SK-N-SH (cell line): ENCODE data around the gene ACSL3. TPM values are rescaled to one million over a fixed set of nuclear protein-coding genes. Genes with fewer than 3 reads are reported as not detected.

Source experiments
- CTCF ChIA-PET: fragments of 300-600, 350-600 bp; formaldehyde crosslinking; extraction: SDS; loops from one replicate; lab custom pipeline; 2021; lab: Yijun Ruan, JAX
- POLR2A ChIA-PET: fragments of 350-600 bp; sonication (Branson Sonifier 250); formaldehyde crosslinking; extraction: SDS; loops from one replicate; lab custom pipeline; 2020; ENCODE audit warnings: antibody characterized with exemption, inconsistent platforms; lab: Yijun Ruan, JAX
- DNase-seq: peaks from one replicate; pipeline ENCODE4 v3.0.0; 2012
- H2AFZ ChIP-seq: fragments of 200-600 bp; sonication (generic); 2 replicates; pipeline ENCODE4 v1.8.1; 2016; ENCODE audit warnings: antibody characterized with exemption, mild to moderate bottlenecking, low read depth
- H3F3A ChIP-seq: fragments of 200-600 bp; sonication (generic); replicated peaks from 2 replicates; pipeline ENCODE3; 2016; ENCODE audit warnings: antibody characterized with exemption, mild to moderate bottlenecking; ENCODE audit not compliant: insufficient read depth
- H3K27ac ChIP-seq, 2 experiments: fragments of 200-500 bp in 1 of 2; fragments of 200-600 bp in 1 of 2; sonication (Bioruptor generic) in 1 of 2; sonication (generic), shearing (Covaris generic) in 1 of 2; 2 replicates each; pipeline versions ENCODE4 v1.5.1 to v1.6.1; 2014 to 2016; ENCODE audit warnings: low read depth in 2 of 2, inconsistent platforms in 1 of 2, low read length in 1 of 2, mild to moderate bottlenecking in 1 of 2, mixed read lengths in 1 of 2
- H3K27me3 ChIP-seq: fragments of 200-600 bp; sonication (generic), shearing (Covaris generic); 2 replicates; pipeline ENCODE4 v1.6.1; 2016; ENCODE audit warnings: mixed run types; ENCODE audit not compliant: insufficient read depth
- H3K36me3 ChIP-seq, 2 experiments: fragments of 200-500 bp in 1 of 2; fragments of 200-600 bp in 1 of 2; sonication (Bioruptor generic) in 1 of 2; sonication (generic) in 1 of 2; replicated peaks in 1 of 2; 2 replicates each; pipeline versions ENCODE3 to v1.5.1; 2014 to 2016; ENCODE audit warnings: low read length in 1 of 2, mild to moderate bottlenecking in 1 of 2; ENCODE audit not compliant: insufficient read depth in 2 of 2, control insufficient read depth in 1 of 2
- H3K4me1 ChIP-seq, 2 experiments: fragments of 200-500 bp in 1 of 2; fragments of 200-600 bp in 1 of 2; sonication (Bioruptor generic) in 1 of 2; sonication (generic), shearing (Covaris generic) in 1 of 2; 2 replicates each; pipeline versions ENCODE4 v1.5.1 to v1.6.1; 2014 to 2016; ENCODE audit warnings: low read depth in 1 of 2, low read length in 1 of 2, mixed run types in 1 of 2; ENCODE audit not compliant: insufficient read depth in 2 of 2, control insufficient read depth in 1 of 2
- H3K4me2 ChIP-seq: fragments of 200-600 bp; sonication (generic), shearing (Covaris generic); 2 replicates; pipeline ENCODE4 v1.6.1; 2017; ENCODE audit warnings: mixed run types
- H3K4me3 ChIP-seq, 2 experiments: fragments of 200-500 bp in 1 of 2; fragments of 200-600 bp in 1 of 2; sonication (Bioruptor generic) in 1 of 2; sonication (generic), shearing (Covaris generic) in 1 of 2; 2 replicates each; pipeline versions ENCODE4 v1.5.1 to v1.8.1; 2014 to 2016; ENCODE audit warnings: low read depth in 2 of 2, inconsistent platforms in 1 of 2, low read length in 1 of 2, mild to moderate bottlenecking in 1 of 2, mixed read lengths in 1 of 2, moderate library complexity in 1 of 2
- H3K79me2 ChIP-seq: fragments of 200-600 bp; sonication (generic); 2 replicates; pipeline ENCODE4 v1.8.1; 2017; ENCODE audit warnings: mild to moderate bottlenecking; ENCODE audit not compliant: insufficient read depth
- H3K9ac ChIP-seq: fragments of 200-600 bp; sonication (generic); 2 replicates; pipeline ENCODE4 v1.6.1; 2017; ENCODE audit warnings: mixed run types
- H3K9me2 ChIP-seq: fragments of 200-600 bp; sonication (generic); 2 replicates; pipeline ENCODE4 v1.6.1; 2017; ENCODE audit warnings: mixed run types
- H3K9me3 ChIP-seq: fragments of 200-600 bp; sonication (generic); 2 replicates; pipeline ENCODE4 v1.6.1; 2017; ENCODE audit warnings: mixed run types, mild to moderate bottlenecking, moderate library complexity
- H4K20me1 ChIP-seq: fragments of 200-600 bp; sonication (generic); 2 replicates; pipeline ENCODE4 v1.6.1; 2017; ENCODE audit warnings: mild to moderate bottlenecking, mixed run types; ENCODE audit not compliant: insufficient read depth
- FOSL2 ChIP-seq: IDR thresholded peaks from 2 replicates; pipeline ENCODE4 v1.4.0; 2012; ENCODE audit warnings: low read depth, mild to moderate bottlenecking, moderate library complexity, borderline replicate concordance
- FOXM1 ChIP-seq: IDR thresholded peaks from 2 replicates; pipeline ENCODE4 v1.4.0; 2012; ENCODE audit warnings: low read depth, mild to moderate bottlenecking
- NFIC ChIP-seq: IDR thresholded peaks from 2 replicates; pipeline ENCODE4 v1.4.0; 2012; ENCODE audit warnings: borderline replicate concordance
- RCOR1 ChIP-seq: fragments of 150-350 bp; IDR thresholded peaks from 2 replicates; pipeline ENCODE4 v1.6.1; 2017; ENCODE audit warnings: antibody characterized with exemption, low read length
- RXRA ChIP-seq: IDR thresholded peaks from 2 replicates; pipeline ENCODE4 v1.4.0; 2012; ENCODE audit warnings: low read depth, mild to moderate bottlenecking, borderline replicate concordance
- SMC3 ChIP-seq: IDR thresholded peaks from 2 replicates; pipeline ENCODE4 v1.6.1; 2012; ENCODE audit warnings: low read depth, low read length, improper control_type of control experiment
- TEAD4 ChIP-seq: IDR thresholded peaks from 2 replicates; pipeline ENCODE4 v1.4.0; 2012; ENCODE audit warnings: mild to moderate bottlenecking, borderline replicate concordance; ENCODE audit not compliant: insufficient read depth
- WGBS: methylation state at CpG from one replicate; pipeline ENCODE4 v1.1.6; 2017; ENCODE audit warnings: low lambda C conversion rate; 5-methylcytosine and 5-hydroxymethylcytosine counted together
- polyA plus RNA-seq, 3 experiments: library from polyadenylated mRNA; depleted of rRNA; stranded (reverse); fragments of >200 nt; gene quantifications; 2 replicates each; pipeline ENCODE4 v1.2.3, GENCODE V29; 2012
- TF ChIP-seq, protein P1 (sequence below): IDR thresholded peaks from 2 replicates; pipeline ENCODE4 v1.6.1; 2012; ENCODE audit warnings: mild to moderate bottlenecking, low read depth, low read length, moderate library complexity
- TF ChIP-seq, protein P2 (sequence below): IDR thresholded peaks from 2 replicates; pipeline ENCODE4 v1.4.0; 2012; ENCODE audit warnings: low read depth, borderline replicate concordance
- TF ChIP-seq, protein P3 (sequence below): IDR thresholded peaks from 2 replicates; pipeline ENCODE4 v1.4.0; 2012; ENCODE audit warnings: low read depth
- TF ChIP-seq, protein P4 (sequence below): fragments of 200-600 bp; sonication (generic); IDR thresholded peaks from 2 replicates; pipeline ENCODE4 v1.6.1; 2017; ENCODE audit warnings: antibody characterized with exemption, mild to moderate bottlenecking, moderate library complexity

The ACSL3 gene
- polyA plus RNA-seq, 1 of the 3 experiments (the other 2 are of a cell fraction), result 15.7 TPM

DNA sequence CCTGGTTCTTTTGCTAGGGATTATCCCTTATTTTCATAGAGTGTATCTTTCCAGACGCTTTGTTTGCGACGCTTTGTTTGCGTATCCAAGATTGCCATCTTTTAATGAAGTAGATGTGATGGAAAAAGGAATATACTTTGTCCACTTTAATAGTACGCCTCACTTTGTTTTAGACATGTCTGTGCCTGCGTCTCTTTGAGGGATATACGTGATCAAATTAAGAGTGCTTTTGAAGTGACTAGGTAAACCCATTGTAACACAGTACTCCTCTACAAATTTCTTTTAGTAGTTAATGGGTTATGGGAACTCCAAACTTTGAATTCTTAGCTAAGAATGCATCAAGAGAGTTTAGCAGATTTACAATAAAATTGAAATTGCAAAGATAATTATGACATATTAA, 27.9 kb downstream of the ACSL3 start:
- Histone ChIP-seq H3K4me2 (no peak overlapping the region), H2AFZ (no peak overlapping the region), H3K9me3 (no peaks in the 10 kb centered on the region), H3K9me2 (no peaks in the 10 kb centered on the region), H3K27ac (no peak overlapping the region), H3K79me2 (peaks cover 63% of the 10 kb centered on the region), H4K20me1 (peaks cover 24% of the 10 kb centered on the region), H3F3A (peaks cover 2% of the 10 kb centered on the region), H3K9ac (no peak overlapping the region), H3K4me1 (peaks cover 17 to 19% of the 10 kb centered on the region in 2 experiments; a peak in 3 of 4 replicates), H3K27me3 (no peaks in the 10 kb centered on the region), H3K4me3 (no peak overlapping the region), H3K36me3 (peaks cover 0 to 5% of the 10 kb centered on the region in 2 experiments)
- ChIA-PET POLR2A (no interaction called here), CTCF (interaction anchor here (2.0 to 3.8 kb wide), 3 partner anchors 14 to 183 kb away, joined by 4 to 26 read pairs (median 6); no protein-coding TSS in a partner anchor)
- 97% methylated on average over 7 of the region's 7 CpGs for WGBS
- DNase-seq, result no peak
- TF ChIP-seq, protein P1, sequence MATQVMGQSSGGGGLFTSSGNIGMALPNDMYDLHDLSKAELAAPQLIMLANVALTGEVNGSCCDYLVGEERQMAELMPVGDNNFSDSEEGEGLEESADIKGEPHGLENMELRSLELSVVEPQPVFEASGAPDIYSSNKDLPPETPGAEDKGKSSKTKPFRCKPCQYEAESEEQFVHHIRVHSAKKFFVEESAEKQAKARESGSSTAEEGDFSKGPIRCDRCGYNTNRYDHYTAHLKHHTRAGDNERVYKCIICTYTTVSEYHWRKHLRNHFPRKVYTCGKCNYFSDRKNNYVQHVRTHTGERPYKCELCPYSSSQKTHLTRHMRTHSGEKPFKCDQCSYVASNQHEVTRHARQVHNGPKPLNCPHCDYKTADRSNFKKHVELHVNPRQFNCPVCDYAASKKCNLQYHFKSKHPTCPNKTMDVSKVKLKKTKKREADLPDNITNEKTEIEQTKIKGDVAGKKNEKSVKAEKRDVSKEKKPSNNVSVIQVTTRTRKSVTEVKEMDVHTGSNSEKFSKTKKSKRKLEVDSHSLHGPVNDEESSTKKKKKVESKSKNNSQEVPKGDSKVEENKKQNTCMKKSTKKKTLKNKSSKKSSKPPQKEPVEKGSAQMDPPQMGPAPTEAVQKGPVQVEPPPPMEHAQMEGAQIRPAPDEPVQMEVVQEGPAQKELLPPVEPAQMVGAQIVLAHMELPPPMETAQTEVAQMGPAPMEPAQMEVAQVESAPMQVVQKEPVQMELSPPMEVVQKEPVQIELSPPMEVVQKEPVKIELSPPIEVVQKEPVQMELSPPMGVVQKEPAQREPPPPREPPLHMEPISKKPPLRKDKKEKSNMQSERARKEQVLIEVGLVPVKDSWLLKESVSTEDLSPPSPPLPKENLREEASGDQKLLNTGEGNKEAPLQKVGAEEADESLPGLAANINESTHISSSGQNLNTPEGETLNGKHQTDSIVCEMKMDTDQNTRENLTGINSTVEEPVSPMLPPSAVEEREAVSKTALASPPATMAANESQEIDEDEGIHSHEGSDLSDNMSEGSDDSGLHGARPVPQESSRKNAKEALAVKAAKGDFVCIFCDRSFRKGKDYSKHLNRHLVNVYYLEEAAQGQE, result no peak
- no peak for TF ChIP-seq SMC3
- TF ChIP-seq FOSL2, result no peak
- TF ChIP-seq, protein P2, sequence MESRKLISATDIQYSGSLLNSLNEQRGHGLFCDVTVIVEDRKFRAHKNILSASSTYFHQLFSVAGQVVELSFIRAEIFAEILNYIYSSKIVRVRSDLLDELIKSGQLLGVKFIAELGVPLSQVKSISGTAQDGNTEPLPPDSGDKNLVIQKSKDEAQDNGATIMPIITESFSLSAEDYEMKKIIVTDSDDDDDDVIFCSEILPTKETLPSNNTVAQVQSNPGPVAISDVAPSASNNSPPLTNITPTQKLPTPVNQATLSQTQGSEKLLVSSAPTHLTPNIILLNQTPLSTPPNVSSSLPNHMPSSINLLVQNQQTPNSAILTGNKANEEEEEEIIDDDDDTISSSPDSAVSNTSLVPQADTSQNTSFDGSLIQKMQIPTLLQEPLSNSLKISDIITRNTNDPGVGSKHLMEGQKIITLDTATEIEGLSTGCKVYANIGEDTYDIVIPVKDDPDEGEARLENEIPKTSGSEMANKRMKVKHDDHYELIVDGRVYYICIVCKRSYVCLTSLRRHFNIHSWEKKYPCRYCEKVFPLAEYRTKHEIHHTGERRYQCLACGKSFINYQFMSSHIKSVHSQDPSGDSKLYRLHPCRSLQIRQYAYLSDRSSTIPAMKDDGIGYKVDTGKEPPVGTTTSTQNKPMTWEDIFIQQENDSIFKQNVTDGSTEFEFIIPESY, result no peak
- TF ChIP-seq FOXM1, result no peak
- TF ChIP-seq, protein P3, sequence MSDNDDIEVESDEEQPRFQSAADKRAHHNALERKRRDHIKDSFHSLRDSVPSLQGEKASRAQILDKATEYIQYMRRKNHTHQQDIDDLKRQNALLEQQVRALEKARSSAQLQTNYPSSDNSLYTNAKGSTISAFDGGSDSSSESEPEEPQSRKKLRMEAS, result no peak
- TF ChIP-seq RXRA, result no peak
- no peak for TF ChIP-seq RCOR1
- TF ChIP-seq NFIC, result no peak
- no peak for TF ChIP-seq TEAD4
- TF ChIP-seq, protein P4, sequence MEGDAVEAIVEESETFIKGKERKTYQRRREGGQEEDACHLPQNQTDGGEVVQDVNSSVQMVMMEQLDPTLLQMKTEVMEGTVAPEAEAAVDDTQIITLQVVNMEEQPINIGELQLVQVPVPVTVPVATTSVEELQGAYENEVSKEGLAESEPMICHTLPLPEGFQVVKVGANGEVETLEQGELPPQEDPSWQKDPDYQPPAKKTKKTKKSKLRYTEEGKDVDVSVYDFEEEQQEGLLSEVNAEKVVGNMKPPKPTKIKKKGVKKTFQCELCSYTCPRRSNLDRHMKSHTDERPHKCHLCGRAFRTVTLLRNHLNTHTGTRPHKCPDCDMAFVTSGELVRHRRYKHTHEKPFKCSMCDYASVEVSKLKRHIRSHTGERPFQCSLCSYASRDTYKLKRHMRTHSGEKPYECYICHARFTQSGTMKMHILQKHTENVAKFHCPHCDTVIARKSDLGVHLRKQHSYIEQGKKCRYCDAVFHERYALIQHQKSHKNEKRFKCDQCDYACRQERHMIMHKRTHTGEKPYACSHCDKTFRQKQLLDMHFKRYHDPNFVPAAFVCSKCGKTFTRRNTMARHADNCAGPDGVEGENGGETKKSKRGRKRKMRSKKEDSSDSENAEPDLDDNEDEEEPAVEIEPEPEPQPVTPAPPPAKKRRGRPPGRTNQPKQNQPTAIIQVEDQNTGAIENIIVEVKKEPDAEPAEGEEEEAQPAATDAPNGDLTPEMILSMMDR, result no peak
